A549 (cell line): ENCODE measurements around the gene YAF2. TPM values are rescaled to one million over a fixed set of nuclear protein-coding genes. Genes with fewer than 3 reads are reported as not detected.
"Not testable (repeated sequence)": the region's sequence is repeated elsewhere in the genome, so short reads cannot be mapped to it uniquely, and the experiment has no call there.

Source experiments
- ATAC-seq, 2 experiments: fragments of 200-7000 bp in 1 of 2; fragments of >200 bp in 1 of 2; cut with Nextera tagmentation in 1 of 2; cut with Tn5 transposase in 1 of 2; 3 replicates each; pipeline versions ENCODE4 v1.8.0 to v1.9.1; 2018 to 2020; ENCODE audit warnings: mild to moderate bottlenecking in 1 of 2, moderate library complexity in 1 of 2
- CTCF ChIA-PET: fragments of 300-600 bp; sonication (Branson Sonifier 250); formaldehyde crosslinking; extraction: SDS; loops from one replicate; lab custom pipeline; 2021; ENCODE audit warnings: antibody characterized with exemption, inconsistent platforms; lab: Yijun Ruan, JAX
- POLR2A ChIA-PET: fragments of 350-600 bp; formaldehyde crosslinking; extraction: SDS; loops from one replicate; lab custom pipeline; 2021; ENCODE audit warnings: antibody characterized with exemption, inconsistent platforms; lab: Yijun Ruan, JAX
- DNase-seq, 2 experiments: peaks; one replicate each; pipeline versions ENCODE4 v3.0.0 to v3.0.0-alpha.2; 2011 to 2016; ENCODE audit warnings: low read depth in 1 of 2, low spot score in 1 of 2
- FAIRE-seq: peaks from 2 replicates; lab custom pipeline; 2011; peaks lifted over from hg19 to GRCh38; lab: Jason Lieb, UNC
- H3K27ac ChIP-seq, 2 experiments: fragments of >200 bp; sonication (Bioruptor Twin); formaldehyde crosslinking; 3 replicates each; pipeline ENCODE4 v1.5.1; 2016 to 2017
- H3K4me1 ChIP-seq: fragments of >200 bp; sonication (Bioruptor Twin); formaldehyde crosslinking; 3 replicates; pipeline ENCODE4 v1.6.1; 2016
- H3K4me2 ChIP-seq: fragments of >200 bp; sonication (Bioruptor Twin); formaldehyde crosslinking; 3 replicates; pipeline ENCODE4 v1.6.1; 2016
- H3K4me3 ChIP-seq: fragments of >200 bp; sonication (Bioruptor Twin); formaldehyde crosslinking; 3 replicates; pipeline ENCODE4 v1.5.1; 2016
- H3K9me3 ChIP-seq: fragments of >200 bp; sonication (Bioruptor Twin); formaldehyde crosslinking; 3 replicates; pipeline ENCODE4 v1.6.1; 2016
- CBX8 ChIP-seq: fragments of 200-600 bp; sonication (generic); IDR thresholded peaks from 2 replicates; pipeline ENCODE4 v1.6.1; 2016
- CHD2 ChIP-seq: fragments of 150-350 bp; IDR thresholded peaks from 2 replicates; pipeline ENCODE4 v1.6.1; 2014; ENCODE audit warnings: low read length; ENCODE audit not compliant: partially characterized antibody
- E2F6 ChIP-seq: IDR thresholded peaks from 2 replicates; pipeline ENCODE4 v1.6.1; 2012; ENCODE audit warnings: low read depth, borderline replicate concordance
- EHF ChIP-seq: fragments of 250-450 bp; sonication (Bioruptor Pico); IDR thresholded peaks from 2 replicates; pipeline ENCODE4 v1.5.0; 2020; ENCODE audit warnings: mild to moderate bottlenecking
- EHMT2 ChIP-seq: fragments of 200-600 bp; sonication (generic); IDR thresholded peaks from 2 replicates; pipeline ENCODE4 v1.6.1; 2016; ENCODE audit warnings: antibody characterized with exemption, low read depth, mild to moderate bottlenecking, moderate library complexity
- ESRRA ChIP-seq: fragments of 150-350 bp; IDR thresholded peaks from 2 replicates; pipeline ENCODE4 v1.6.1; 2014; ENCODE audit warnings: mild to moderate bottlenecking, low read length, borderline replicate concordance
- FOSL2 ChIP-seq, 2 experiments: fragments of 450-650 bp in 1 of 2; fragments of >200 bp in 1 of 2; sonication (Bioruptor Twin) in 1 of 2; formaldehyde crosslinking; IDR thresholded peaks; 2 replicates each; pipeline versions ENCODE4 v1.5.0 to v1.6.1; 2016 to 2020; ENCODE audit warnings: mild to moderate bottlenecking in 1 of 2, moderate library complexity in 1 of 2
- HDAC2 ChIP-seq: fragments of 200-600 bp; sonication (generic); IDR thresholded peaks from 2 replicates; pipeline ENCODE4 v1.6.1; 2016
- HOXB13 ChIP-seq: fragments of 250-450 bp; sonication (Bioruptor Pico); IDR thresholded peaks from 2 replicates; pipeline ENCODE4 v1.5.0; 2020; ENCODE audit warnings: low read depth, mild to moderate bottlenecking, moderate library complexity
- HOXB5 ChIP-seq: fragments of 250-450 bp; sonication (Bioruptor Pico); IDR thresholded peaks from 2 replicates; pipeline ENCODE4 v1.5.0; 2020; ENCODE audit warnings: mild to moderate bottlenecking, moderate library complexity
- JUNB ChIP-seq: fragments of >200 bp; sonication (Bioruptor Twin); formaldehyde crosslinking; IDR thresholded peaks from 2 replicates; pipeline ENCODE4 v1.6.1; 2016
- NFE2L2 ChIP-seq: fragments of 150-350 bp; conservative IDR thresholded peaks from 2 replicates; pipeline ENCODE4 v1.6.1; 2014; ENCODE audit warnings: low read length
- NPAS2 ChIP-seq: fragments of 250-450 bp; sonication (Bioruptor Pico); IDR thresholded peaks from 2 replicates; pipeline ENCODE4 v1.8.0; 2022; ENCODE audit warnings: mild to moderate bottlenecking, moderate library complexity, borderline replicate concordance
- PHF8 ChIP-seq: fragments of 200-600 bp; sonication (generic); IDR thresholded peaks from 2 replicates; pipeline ENCODE4 v1.6.1; 2016; ENCODE audit warnings: low read depth, mild to moderate bottlenecking, antibody characterized with exemption, moderate library complexity, borderline replicate concordance
- POLR2A ChIP-seq: IDR thresholded peaks from 2 replicates; pipeline ENCODE4 v1.6.1; 2012; ENCODE audit warnings: mild to moderate bottlenecking, low read length
- POLR2AphosphoS2 ChIP-seq: conservative IDR thresholded peaks from 2 replicates; pipeline ENCODE4 v1.6.1; 2012; ENCODE audit warnings: low read length, improper control_type of control experiment, inconsistent platforms
- RAD21 ChIP-seq, 2 experiments: fragments of >200 bp in 1 of 2; sonication (Bioruptor Twin) in 1 of 2; formaldehyde crosslinking in 1 of 2; IDR thresholded peaks in 1 of 2; conservative IDR thresholded peaks in 1 of 2; 2 replicates in 1 of 2; 3 replicates in 1 of 2; pipeline ENCODE4 v1.6.1; 2012 to 2018; ENCODE audit warnings: inconsistent platforms in 1 of 2
- RARB ChIP-seq: fragments of 250-450 bp; sonication (Bioruptor Pico); IDR thresholded peaks from 2 replicates; pipeline ENCODE4 v1.8.0; 2021; ENCODE audit warnings: mild to moderate bottlenecking, moderate library complexity
- SMC3 ChIP-seq: fragments of >200 bp; sonication (Bioruptor Twin); formaldehyde crosslinking; IDR thresholded peaks from 3 replicates; pipeline ENCODE4 v1.6.1; 2018; ENCODE audit warnings: inconsistent platforms
- TFCP2L1 ChIP-seq: fragments of 250-450 bp; sonication (Bioruptor Pico); IDR thresholded peaks from 2 replicates; pipeline ENCODE4 v1.5.0; 2021; ENCODE audit warnings: mild to moderate bottlenecking
- TP53 ChIP-seq: fragments of 250-450 bp; sonication (Bioruptor Pico); IDR thresholded peaks from 2 replicates; pipeline ENCODE4 v1.5.0; 2021; ENCODE audit warnings: mild to moderate bottlenecking, moderate library complexity
- WGBS: methylation state at CpG from one replicate; pipeline ENCODE4 v1.1.6; 2017; ENCODE audit errors: missing lambda C conversion rate; 5-methylcytosine and 5-hydroxymethylcytosine counted together
- polyA plus RNA-seq, 4 experiments: library from polyadenylated mRNA; depleted of rRNA in 3 of 4; stranded (reverse); fragments of >200 nt; fragmentation: RNase III in 1 of 4; extraction: RNeasy Plus Mini Kit Qiagen cat#74134 plus additional on column Dnase treatment in 1 of 4; gene quantifications; 2 replicates in 3 of 4; 3 replicates in 1 of 4; pipeline ENCODE4 v1.2.3, GENCODE V29; 2011 to 2017
- TF ChIP-seq, protein P1 (sequence below): fragments of >200 bp; sonication (Bioruptor Twin); formaldehyde crosslinking; IDR thresholded peaks from 3 replicates; pipeline ENCODE4 v1.5.1; 2016
- TF ChIP-seq, protein P2 (sequence below): fragments of >200 bp; sonication (Bioruptor Twin); formaldehyde crosslinking; IDR thresholded peaks from 2 replicates; pipeline ENCODE4 v1.6.1; 2016
- TF ChIP-seq, protein P3 (sequence below): fragments of 200-600 bp; sonication (generic); IDR thresholded peaks from 2 replicates; pipeline ENCODE4 v1.6.1; 2016; ENCODE audit warnings: antibody characterized with exemption, mild to moderate bottlenecking, moderate library complexity

The YAF2 gene
- polyA plus RNA-seq, 2 of the 4 experiments (the other 2 are of a cell fraction): 21.5 to 49.2 TPM

DNA sequence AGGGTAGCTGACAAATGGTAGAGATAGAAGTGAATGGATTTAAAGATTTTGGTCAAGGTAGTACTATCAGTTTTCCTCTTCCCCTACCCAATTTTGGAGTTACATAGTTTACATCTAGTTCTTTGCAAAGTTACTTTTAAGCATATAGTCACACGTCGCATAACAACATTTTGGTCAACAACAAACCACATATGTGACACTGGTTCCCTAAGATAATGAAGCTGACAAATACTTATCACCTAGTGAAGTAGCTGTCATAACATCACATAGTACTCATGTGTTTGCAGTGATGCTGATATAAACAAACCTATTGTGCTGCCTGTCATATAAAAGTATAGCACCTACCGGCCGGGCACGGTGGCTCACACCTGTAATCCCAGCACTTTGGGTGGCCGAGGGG is 45.4 kb downstream of the YAF2 start:
- Histone ChIP-seq H3K4me3 (no peak overlapping the region), H3K27ac (no peak overlapping the region), H3K4me2 (no peak overlapping the region), H3K4me1 (peaks cover 52% of the 10 kb centered on the region)
- FAIRE-seq (no peak), DNase-seq (no peak), ATAC-seq (no peak)
- ChIA-PET POLR2A (no interaction called here), CTCF (interaction anchor here (1.4 kb wide), 1 partner anchor 8 kb away, joined by 5 read pairs; no protein-coding TSS in a partner anchor)
- WGBS: 94% methylated on average over 6 of the region's 6 CpGs
- TF ChIP-seq, protein P1, sequence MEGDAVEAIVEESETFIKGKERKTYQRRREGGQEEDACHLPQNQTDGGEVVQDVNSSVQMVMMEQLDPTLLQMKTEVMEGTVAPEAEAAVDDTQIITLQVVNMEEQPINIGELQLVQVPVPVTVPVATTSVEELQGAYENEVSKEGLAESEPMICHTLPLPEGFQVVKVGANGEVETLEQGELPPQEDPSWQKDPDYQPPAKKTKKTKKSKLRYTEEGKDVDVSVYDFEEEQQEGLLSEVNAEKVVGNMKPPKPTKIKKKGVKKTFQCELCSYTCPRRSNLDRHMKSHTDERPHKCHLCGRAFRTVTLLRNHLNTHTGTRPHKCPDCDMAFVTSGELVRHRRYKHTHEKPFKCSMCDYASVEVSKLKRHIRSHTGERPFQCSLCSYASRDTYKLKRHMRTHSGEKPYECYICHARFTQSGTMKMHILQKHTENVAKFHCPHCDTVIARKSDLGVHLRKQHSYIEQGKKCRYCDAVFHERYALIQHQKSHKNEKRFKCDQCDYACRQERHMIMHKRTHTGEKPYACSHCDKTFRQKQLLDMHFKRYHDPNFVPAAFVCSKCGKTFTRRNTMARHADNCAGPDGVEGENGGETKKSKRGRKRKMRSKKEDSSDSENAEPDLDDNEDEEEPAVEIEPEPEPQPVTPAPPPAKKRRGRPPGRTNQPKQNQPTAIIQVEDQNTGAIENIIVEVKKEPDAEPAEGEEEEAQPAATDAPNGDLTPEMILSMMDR: no peak
- no peak for TF ChIP-seq NFE2L2
- TF ChIP-seq, all 56 proteins: peak for 0
- no peaks in the 10 kb centered on the region for H3K9me3 ChIP-seq

GRCh38 chr12:42192258-42192657 is 45.8 kb downstream of the YAF2 start:
- CTCF ChIA-PET: interaction anchor here (1.4 kb wide), 1 partner anchor 9 kb away, joined by 5 read pairs; no protein-coding TSS in a partner anchor
- no peak for ATAC-seq
- H3K4me3 ChIP-seq: no peak overlapping the region
- no peaks in the 10 kb centered on the region for H3K9me3 ChIP-seq
- no peak for TF ChIP-seq POLR2AphosphoS2
- TF ChIP-seq CHD2: no peak
- no peak for TF ChIP-seq TFCP2L1 (CRISPR knock-in tag)
- no peak for TF ChIP-seq EHMT2
- no peak for TF ChIP-seq PHF8
- no peak for TF ChIP-seq RAD21 (conservative IDR thresholded peaks at IDR 0.05 in 1 of 2, IDR thresholded peaks at IDR 0.05 in 1 of 2)
- TF ChIP-seq ESRRA: no peak
- no peak for TF ChIP-seq POLR2A
- no peak for TF ChIP-seq FOSL2 (IDR thresholded peaks at IDR 0.05)
- no peak for TF ChIP-seq FOSL2 (CRISPR knock-in tag; IDR thresholded peaks at IDR 0.05)
- no peak for TF ChIP-seq HOXB13
- no peak for TF ChIP-seq RARB
- TF ChIP-seq NPAS2 (CRISPR knock-in tag): no peak
- no peak for TF ChIP-seq EHF (CRISPR knock-in tag)
- TF ChIP-seq, protein P2, sequence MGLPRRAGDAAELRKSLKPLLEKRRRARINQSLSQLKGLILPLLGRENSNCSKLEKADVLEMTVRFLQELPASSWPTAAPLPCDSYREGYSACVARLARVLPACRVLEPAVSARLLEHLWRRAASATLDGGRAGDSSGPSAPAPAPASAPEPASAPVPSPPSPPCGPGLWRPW: no peak
- TF ChIP-seq, all 56 proteins: peak for 0
- FAIRE-seq: no peak
- Histone ChIP-seq H3K27ac (no peak overlapping the region), H3K4me2 (no peak overlapping the region), H3K4me1 (peaks cover 52% of the 10 kb centered on the region)
- DNase-seq: no peak
- 100% methylated on average over 1 of the region's 1 CpG for WGBS
- POLR2A ChIA-PET: no interaction called here

- DNase-seq: no peak
- no peak for FAIRE-seq
- Histone ChIP-seq H3K27ac (no peak overlapping the region), H3K4me1 (peaks cover 48% of the 10 kb centered on the region), H3K4me3 (no peak overlapping the region), H3K4me2 (no peak overlapping the region; the same call in 2 of the 3 replicates), H3K9me3 (no peaks in the 10 kb centered on the region)
- ChIA-PET POLR2A (no interaction called here), CTCF (interaction anchor here (0.6 kb wide), 1 partner anchor 157 kb away, joined by 4 read pairs; no protein-coding TSS in a partner anchor)
- TF ChIP-seq HOXB5 (CRISPR knock-in tag) (no peak), TP53 (CRISPR knock-in tag) (no peak), CBX8 (no peak), CHD2 (no peak), POLR2AphosphoS2 (no peak), E2F6 (no peak), JUNB (no peak), EHMT2 (no peak), SMC3 (no peak), HOXB13 (no peak), HDAC2 (no peak)
- TF ChIP-seq, protein P3, sequence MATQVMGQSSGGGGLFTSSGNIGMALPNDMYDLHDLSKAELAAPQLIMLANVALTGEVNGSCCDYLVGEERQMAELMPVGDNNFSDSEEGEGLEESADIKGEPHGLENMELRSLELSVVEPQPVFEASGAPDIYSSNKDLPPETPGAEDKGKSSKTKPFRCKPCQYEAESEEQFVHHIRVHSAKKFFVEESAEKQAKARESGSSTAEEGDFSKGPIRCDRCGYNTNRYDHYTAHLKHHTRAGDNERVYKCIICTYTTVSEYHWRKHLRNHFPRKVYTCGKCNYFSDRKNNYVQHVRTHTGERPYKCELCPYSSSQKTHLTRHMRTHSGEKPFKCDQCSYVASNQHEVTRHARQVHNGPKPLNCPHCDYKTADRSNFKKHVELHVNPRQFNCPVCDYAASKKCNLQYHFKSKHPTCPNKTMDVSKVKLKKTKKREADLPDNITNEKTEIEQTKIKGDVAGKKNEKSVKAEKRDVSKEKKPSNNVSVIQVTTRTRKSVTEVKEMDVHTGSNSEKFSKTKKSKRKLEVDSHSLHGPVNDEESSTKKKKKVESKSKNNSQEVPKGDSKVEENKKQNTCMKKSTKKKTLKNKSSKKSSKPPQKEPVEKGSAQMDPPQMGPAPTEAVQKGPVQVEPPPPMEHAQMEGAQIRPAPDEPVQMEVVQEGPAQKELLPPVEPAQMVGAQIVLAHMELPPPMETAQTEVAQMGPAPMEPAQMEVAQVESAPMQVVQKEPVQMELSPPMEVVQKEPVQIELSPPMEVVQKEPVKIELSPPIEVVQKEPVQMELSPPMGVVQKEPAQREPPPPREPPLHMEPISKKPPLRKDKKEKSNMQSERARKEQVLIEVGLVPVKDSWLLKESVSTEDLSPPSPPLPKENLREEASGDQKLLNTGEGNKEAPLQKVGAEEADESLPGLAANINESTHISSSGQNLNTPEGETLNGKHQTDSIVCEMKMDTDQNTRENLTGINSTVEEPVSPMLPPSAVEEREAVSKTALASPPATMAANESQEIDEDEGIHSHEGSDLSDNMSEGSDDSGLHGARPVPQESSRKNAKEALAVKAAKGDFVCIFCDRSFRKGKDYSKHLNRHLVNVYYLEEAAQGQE: no peak
- no peak for ATAC-seq
Observed at GRCh38 chr12:42190376-42190775, 47.7 kb downstream of the YAF2 start.

- DNase-seq, POLR2A ChIA-PET, H3K9me3 ChIP-seq, ATAC-seq, H3K4me3 ChIP-seq, FAIRE-seq: not testable (repeated sequence)
- Histone ChIP-seq H3K4me1 (peaks cover 43% of the 10 kb centered on the region), H3K4me2 (peak overlapping the region; percentile 53; the same call in 1 of the 3 replicates), H3K27ac (0 out of 6 replicates have a peak overlapping the region, but pooled peaks of 1 of the 2 experiments have one; percentile 15)
- 90% methylated on average over 3 of the region's 3 CpGs for WGBS
- CTCF ChIA-PET: interaction anchor here (0.8 to 1.5 kb wide), 3 partner anchors 11 to 123 kb away, joined by 4 read pairs; no protein-coding TSS in a partner anchor
Observed at GRCh38 chr12:42188275-42188674, 49.8 kb downstream of the YAF2 start.
